Loucy (cell line): Measurements from ENCODE around the gene MRFAP1L1.

ENCODE experiments used
- CTCF ChIP-seq: fragments of 200-600 bp; sonication (generic); conservative IDR thresholded peaks from 2 replicates; pipeline ENCODE4 v1.5.1; 2014; ENCODE audit warnings: mild to moderate bottlenecking, antibody characterized with exemption, low read length
- EZH2phosphoT487 ChIP-seq: fragments of 200-600 bp; IDR thresholded peaks from 2 replicates; pipeline ENCODE4 v1.6.1; 2018; ENCODE audit warnings: antibody characterized with exemption, mild to moderate bottlenecking, moderate library complexity, borderline replicate concordance

GRCh38 chr4:6701371-6701770, 8.3 kb downstream of the MRFAP1L1 start:
- peak; percentile 64 for TF ChIP-seq CTCF
- no peak for TF ChIP-seq EZH2phosphoT487
